GM23338 (cell line): Measurements from ENCODE around the gene GJC1.

Source experiments
- CREB1 ChIP-seq: fragments of 250-450 bp; sonication (Bioruptor Pico); IDR thresholded peaks from 2 replicates; pipeline ENCODE4 v1.5.0; 2020; ENCODE audit warnings: low read depth, mild to moderate bottlenecking, moderate library complexity
- CTCF ChIP-seq, 2 experiments: fragments of 200-600 bp in 1 of 2; sonication (generic) in 1 of 2; conservative IDR thresholded peaks; 2 replicates each; pipeline versions ENCODE4 v1.5.1 to v1.6.1; 2016 to 2017; ENCODE audit warnings: antibody characterized with exemption in 2 of 2, low read depth in 2 of 2, mild to moderate bottlenecking in 2 of 2, moderate library complexity in 1 of 2
- EZH2 ChIP-seq: fragments of 200-600 bp; sonication (generic); IDR thresholded peaks from one replicate; pipeline ENCODE4 v1.8.0; 2017; ENCODE audit warnings: antibody characterized with exemption, mild to moderate bottlenecking, low read depth; ENCODE audit not compliant: unreplicated experiment
- EZH2phosphoT487 ChIP-seq: fragments of 200-600 bp; sonication (generic); IDR thresholded peaks from one replicate; pipeline ENCODE4 v1.8.1; 2018; ENCODE audit warnings: antibody characterized with exemption; ENCODE audit not compliant: unreplicated experiment
- JUNB ChIP-seq: IDR thresholded peaks from one replicate; pipeline ENCODE4 v1.6.1; 2016; ENCODE audit warnings: antibody characterized with exemption; ENCODE audit not compliant: unreplicated experiment
- NANOG ChIP-seq: IDR thresholded peaks from 2 replicates; pipeline ENCODE4 v1.6.1; 2016; ENCODE audit warnings: antibody characterized with exemption, borderline replicate concordance
- POLR2AphosphoS5 ChIP-seq: IDR thresholded peaks from 2 replicates; pipeline ENCODE4 v1.6.1; 2016; ENCODE audit warnings: antibody characterized with exemption, low read depth
- ZNF331 ChIP-seq: fragments of 250-450 bp; sonication (Bioruptor Pico); IDR thresholded peaks from 2 replicates; pipeline ENCODE4 v1.5.0; 2020; ENCODE audit warnings: low read depth, mild to moderate bottlenecking, moderate library complexity
- TF ChIP-seq, protein P1 (sequence below): IDR thresholded peaks from one replicate; pipeline ENCODE4 v1.6.1; 2018; ENCODE audit warnings: antibody characterized with exemption; ENCODE audit not compliant: unreplicated experiment

- TF ChIP-seq CTCF (conservative IDR thresholded peaks at IDR 0.05; ENCODE audit: low read depth in 2 of 2) = no peak
- TF ChIP-seq EZH2 = no peak
- TF ChIP-seq, protein P1, sequence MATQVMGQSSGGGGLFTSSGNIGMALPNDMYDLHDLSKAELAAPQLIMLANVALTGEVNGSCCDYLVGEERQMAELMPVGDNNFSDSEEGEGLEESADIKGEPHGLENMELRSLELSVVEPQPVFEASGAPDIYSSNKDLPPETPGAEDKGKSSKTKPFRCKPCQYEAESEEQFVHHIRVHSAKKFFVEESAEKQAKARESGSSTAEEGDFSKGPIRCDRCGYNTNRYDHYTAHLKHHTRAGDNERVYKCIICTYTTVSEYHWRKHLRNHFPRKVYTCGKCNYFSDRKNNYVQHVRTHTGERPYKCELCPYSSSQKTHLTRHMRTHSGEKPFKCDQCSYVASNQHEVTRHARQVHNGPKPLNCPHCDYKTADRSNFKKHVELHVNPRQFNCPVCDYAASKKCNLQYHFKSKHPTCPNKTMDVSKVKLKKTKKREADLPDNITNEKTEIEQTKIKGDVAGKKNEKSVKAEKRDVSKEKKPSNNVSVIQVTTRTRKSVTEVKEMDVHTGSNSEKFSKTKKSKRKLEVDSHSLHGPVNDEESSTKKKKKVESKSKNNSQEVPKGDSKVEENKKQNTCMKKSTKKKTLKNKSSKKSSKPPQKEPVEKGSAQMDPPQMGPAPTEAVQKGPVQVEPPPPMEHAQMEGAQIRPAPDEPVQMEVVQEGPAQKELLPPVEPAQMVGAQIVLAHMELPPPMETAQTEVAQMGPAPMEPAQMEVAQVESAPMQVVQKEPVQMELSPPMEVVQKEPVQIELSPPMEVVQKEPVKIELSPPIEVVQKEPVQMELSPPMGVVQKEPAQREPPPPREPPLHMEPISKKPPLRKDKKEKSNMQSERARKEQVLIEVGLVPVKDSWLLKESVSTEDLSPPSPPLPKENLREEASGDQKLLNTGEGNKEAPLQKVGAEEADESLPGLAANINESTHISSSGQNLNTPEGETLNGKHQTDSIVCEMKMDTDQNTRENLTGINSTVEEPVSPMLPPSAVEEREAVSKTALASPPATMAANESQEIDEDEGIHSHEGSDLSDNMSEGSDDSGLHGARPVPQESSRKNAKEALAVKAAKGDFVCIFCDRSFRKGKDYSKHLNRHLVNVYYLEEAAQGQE = no peak
- no peak for TF ChIP-seq EZH2phosphoT487
- TF ChIP-seq CREB1 = no peak
- TF ChIP-seq NANOG = no peak
- TF ChIP-seq ZNF331 (CRISPR knock-in tag) = no peak
- no peak for TF ChIP-seq JUNB
- TF ChIP-seq POLR2AphosphoS5 = no peak
Observed at GRCh38 chr17:44801880-44802279, 28.2 kb downstream of the GJC1 start.
